ENCODE results near the gene TNFAIP8L3.

DNA sequence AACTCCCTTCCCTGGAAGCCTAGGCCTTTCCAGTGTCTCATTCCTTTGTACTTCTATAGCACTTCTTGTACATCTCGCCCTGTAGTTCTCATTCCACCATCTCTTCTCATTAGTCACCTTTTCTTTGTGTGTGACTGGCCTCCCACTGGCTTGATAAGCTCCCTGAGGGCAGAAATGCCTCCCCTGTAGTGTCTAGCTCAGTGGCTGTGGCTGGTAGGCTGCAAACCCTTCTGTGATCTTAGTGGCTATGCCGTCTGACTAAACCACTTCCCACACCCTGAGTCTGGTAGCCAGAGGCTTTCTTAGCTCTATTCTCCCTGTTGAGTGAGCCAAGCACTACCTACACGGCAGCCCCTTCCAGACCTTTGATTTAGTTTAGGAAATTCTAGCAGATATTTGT is 24.4 kb upstream of the TNFAIP8L3 start:
- no peak for TF ChIP-seq GABPA (tag; conservative IDR thresholded peaks at IDR 0.05; ENCODE audit: low read depth)
- TF ChIP-seq HDAC2 (IDR thresholded peaks at IDR 0.05), result no peak
- no peak for TF ChIP-seq L3MBTL2 (IDR thresholded peaks at IDR 0.05)
- TF ChIP-seq RBBP5 (IDR thresholded peaks at IDR 0.05; ENCODE audit: borderline replicate concordance, insufficient read depth, low read length, poor library complexity, severe bottlenecking), result no peak
- TF ChIP-seq DACH1 (IDR thresholded peaks at IDR 0.05; ENCODE audit: partially characterized antibody), result no peak
- no peak for TF ChIP-seq EZH2 (IDR thresholded peaks at IDR 0.05; ENCODE audit: borderline replicate concordance, low read depth, low read length)
- TF ChIP-seq ZNF780A (CRISPR knock-in tag; IDR thresholded peaks at IDR 0.05), result no peak

All from K562 (cell line).